ENCODE data around the gene MCU.
"Not testable (repeated sequence)": the region's sequence is repeated elsewhere in the genome, so short reads cannot be mapped to it uniquely, and the experiment has no call there.

The MCU gene

GRCh38 chr10:72732521-72732920, 40.6 kb downstream of the MCU start:
- no peak for DNase-seq

GRCh38 chr10:72733989-72734388, 42.0 kb downstream of the MCU start:
- DNase-seq, result no peak

- DNase-seq, result no peak
Measured at GRCh38 chr10:72735288-72735936, 43.5 kb downstream of the MCU start.

GRCh38 chr10:72736176-72736827, 44.4 kb downstream of the MCU start:
- no peak for DNase-seq

- no peak for DNase-seq
Measured at GRCh38 chr10:72736828-72737220, 44.9 kb downstream of the MCU start.

GRCh38 chr10:72737357-72737756, 45.4 kb downstream of the MCU start:
- DNase-seq, result not testable (repeated sequence)

GRCh38 chr10:72738486-72738885, 46.5 kb downstream of the MCU start:
- DNase-seq, result no peak

GRCh38 chr10:72740528-72740927, 48.6 kb downstream of the MCU start:
- no peak for DNase-seq

GRCh38 chr10:72742092-72742491, 50.1 kb downstream of the MCU start:
- DNase-seq, result no peak

GRCh38 chr10:72742797-72743196, 50.9 kb downstream of the MCU start:
- no peak for DNase-seq

GRCh38 chr10:72744566-72744965, 52.6 kb downstream of the MCU start:
- no peak for DNase-seq

- DNase-seq, result no peak
Measured at GRCh38 chr10:72746426-72747363, 54.8 kb downstream of the MCU start.

GRCh38 chr10:72747521-72747920, 55.6 kb downstream of the MCU start:
- no peak for DNase-seq

GRCh38 chr10:72753760-72754231, 61.9 kb downstream of the MCU start:
- DNase-seq, result peak; percentile 13 to 15

GRCh38 chr10:72754275-72755032, 62.5 kb downstream of the MCU start:
- no peak for DNase-seq

GRCh38 chr10:72756674-72757385, 64.9 kb downstream of the MCU start:
- DNase-seq, result no peak

GRCh38 chr10:72757732-72758131, 65.8 kb downstream of the MCU start:
- DNase-seq, result no peak

- DNase-seq, result not testable (repeated sequence)
Measured at GRCh38 chr10:72758930-72759329, 67.0 kb downstream of the MCU start.

GRCh38 chr10:72759584-72759983, 67.6 kb downstream of the MCU start:
- no peak for DNase-seq

GRCh38 chr10:72761498-72761897, 69.6 kb downstream of the MCU start:
- DNase-seq, result no peak

GRCh38 chr10:72762042-72762441, 70.1 kb downstream of the MCU start:
- no peak for DNase-seq

GRCh38 chr10:72763201-72763600, 71.3 kb downstream of the MCU start:
- no peak for DNase-seq

All from CD4-positive, alpha-beta T cell treated with Interleukin-4 for 1 hour (primary cell).